Mesothelial cell of epicardium (in vitro differentiated cells): ENCODE data around the gene LYPD3. TPM values are rescaled to one million over a fixed set of nuclear protein-coding genes. Genes with fewer than 3 reads are reported as not detected.
"Not testable (repeated sequence)": the region's sequence is repeated elsewhere in the genome, so short reads cannot be mapped to it uniquely, and the experiment has no call there.

ENCODE experiments used
- DNase-seq, 2 experiments: peaks; one replicate each; pipeline ENCODE4 v3.0.0; 2021; ENCODE audit warnings: low spot score in 2 of 2; ENCODE audit not compliant: unreplicated experiment in 2 of 2
- H3K27ac Mint-ChIP-seq: 2 replicates; pipeline ENCODE4 v1.8.0; 2021; ENCODE audit warnings: mixed read lengths
- H3K27me3 Mint-ChIP-seq: 2 replicates; pipeline ENCODE4 v1.8.0; 2021; ENCODE audit warnings: low read depth, mixed read lengths
- H3K36me3 Mint-ChIP-seq: 2 replicates; pipeline ENCODE4 v1.8.0; 2021; ENCODE audit warnings: mixed read lengths
- H3K4me1 Mint-ChIP-seq: 2 replicates; pipeline ENCODE4 v1.8.0; 2021; ENCODE audit warnings: mixed read lengths
- H3K4me3 Mint-ChIP-seq: 2 replicates; pipeline ENCODE4 v1.8.0; 2021; ENCODE audit warnings: mild to moderate bottlenecking, moderate library complexity, mixed read lengths
- H3K9me3 Mint-ChIP-seq: 2 replicates; pipeline ENCODE4 v1.8.0; 2021; ENCODE audit warnings: mixed read lengths
- total RNA-seq: library from RNA; stranded (reverse); gene quantifications from 3 replicates; pipeline ENCODE4 v1.2.1, GENCODE V29; 2021
- TF ChIP-seq, protein P1 (sequence below): fragments of 200-600 bp; sonication (generic); IDR thresholded peaks from one replicate; pipeline ENCODE4 v1.5.0; 2021; ENCODE audit warnings: antibody characterized with exemption; ENCODE audit not compliant: unreplicated experiment

The LYPD3 gene
- total RNA-seq, 1 donor from 2014 or later = 3.4 TPM

DNA sequence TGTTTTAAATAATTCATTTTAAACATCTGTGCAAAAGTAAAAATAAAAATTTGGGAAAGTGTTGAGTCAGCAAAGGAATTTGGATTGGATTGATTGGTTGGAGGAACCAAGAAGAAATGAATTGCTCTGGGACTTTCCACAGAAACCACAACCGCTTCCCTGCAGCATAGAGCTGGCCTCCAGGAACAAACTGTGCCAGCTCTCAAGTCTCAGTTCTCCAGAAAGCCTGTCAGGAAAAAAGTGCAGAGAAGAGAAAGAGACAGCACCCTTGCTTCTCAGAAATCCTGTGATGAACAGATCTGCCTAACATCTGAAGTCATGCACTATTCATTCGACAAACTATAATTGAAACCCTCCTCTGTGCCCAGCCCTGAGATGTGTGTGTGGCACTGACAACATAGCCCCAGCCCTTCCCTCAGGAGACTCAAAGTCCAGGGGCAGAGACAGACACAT lies 14.8 kb downstream of the LYPD3 start:
- Mint-ChIP-seq H3K27me3 (peaks cover 5% of the 10 kb centered on the region), H3K27ac (no peak overlapping the region), H3K9me3 (peaks cover 7% of the 10 kb centered on the region), H3K4me1 (peaks cover 5% of the 10 kb centered on the region), H3K4me3 (no peak overlapping the region), H3K36me3 (no peaks in the 10 kb centered on the region)
- no peak for DNase-seq
- TF ChIP-seq, protein P1, sequence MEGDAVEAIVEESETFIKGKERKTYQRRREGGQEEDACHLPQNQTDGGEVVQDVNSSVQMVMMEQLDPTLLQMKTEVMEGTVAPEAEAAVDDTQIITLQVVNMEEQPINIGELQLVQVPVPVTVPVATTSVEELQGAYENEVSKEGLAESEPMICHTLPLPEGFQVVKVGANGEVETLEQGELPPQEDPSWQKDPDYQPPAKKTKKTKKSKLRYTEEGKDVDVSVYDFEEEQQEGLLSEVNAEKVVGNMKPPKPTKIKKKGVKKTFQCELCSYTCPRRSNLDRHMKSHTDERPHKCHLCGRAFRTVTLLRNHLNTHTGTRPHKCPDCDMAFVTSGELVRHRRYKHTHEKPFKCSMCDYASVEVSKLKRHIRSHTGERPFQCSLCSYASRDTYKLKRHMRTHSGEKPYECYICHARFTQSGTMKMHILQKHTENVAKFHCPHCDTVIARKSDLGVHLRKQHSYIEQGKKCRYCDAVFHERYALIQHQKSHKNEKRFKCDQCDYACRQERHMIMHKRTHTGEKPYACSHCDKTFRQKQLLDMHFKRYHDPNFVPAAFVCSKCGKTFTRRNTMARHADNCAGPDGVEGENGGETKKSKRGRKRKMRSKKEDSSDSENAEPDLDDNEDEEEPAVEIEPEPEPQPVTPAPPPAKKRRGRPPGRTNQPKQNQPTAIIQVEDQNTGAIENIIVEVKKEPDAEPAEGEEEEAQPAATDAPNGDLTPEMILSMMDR = no peak

DNA sequence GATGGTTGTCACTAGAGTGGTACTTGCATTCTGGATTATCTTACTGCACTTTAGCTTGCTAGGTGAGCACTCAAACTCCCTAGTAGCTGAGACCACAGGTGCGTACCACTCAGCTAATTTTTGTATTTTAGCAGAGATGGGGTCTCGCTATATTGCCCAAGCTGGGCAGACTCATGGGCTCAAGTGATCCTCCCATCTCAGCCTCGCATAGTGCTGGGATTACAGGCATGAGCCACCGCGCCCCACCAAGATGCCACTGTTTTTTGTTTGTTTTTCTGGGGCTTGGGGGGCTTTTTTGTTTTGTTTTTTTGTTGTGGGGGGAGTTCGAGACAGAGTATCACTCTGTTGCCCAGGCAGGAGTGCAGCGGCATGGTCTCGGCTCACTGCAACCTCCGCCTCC lies 17.8 kb downstream of the LYPD3 start:
- Mint-ChIP-seq H3K36me3 (no peaks in the 10 kb centered on the region), H3K27me3 (peaks cover 16% of the 10 kb centered on the region), H3K9me3 (peaks cover 6% of the 10 kb centered on the region), H3K4me1 (no peaks in the 10 kb centered on the region), H3K4me3 (no peak overlapping the region), H3K27ac (no peak overlapping the region)
- TF ChIP-seq, protein P1 = no peak
- DNase-seq = no peak

DNA sequence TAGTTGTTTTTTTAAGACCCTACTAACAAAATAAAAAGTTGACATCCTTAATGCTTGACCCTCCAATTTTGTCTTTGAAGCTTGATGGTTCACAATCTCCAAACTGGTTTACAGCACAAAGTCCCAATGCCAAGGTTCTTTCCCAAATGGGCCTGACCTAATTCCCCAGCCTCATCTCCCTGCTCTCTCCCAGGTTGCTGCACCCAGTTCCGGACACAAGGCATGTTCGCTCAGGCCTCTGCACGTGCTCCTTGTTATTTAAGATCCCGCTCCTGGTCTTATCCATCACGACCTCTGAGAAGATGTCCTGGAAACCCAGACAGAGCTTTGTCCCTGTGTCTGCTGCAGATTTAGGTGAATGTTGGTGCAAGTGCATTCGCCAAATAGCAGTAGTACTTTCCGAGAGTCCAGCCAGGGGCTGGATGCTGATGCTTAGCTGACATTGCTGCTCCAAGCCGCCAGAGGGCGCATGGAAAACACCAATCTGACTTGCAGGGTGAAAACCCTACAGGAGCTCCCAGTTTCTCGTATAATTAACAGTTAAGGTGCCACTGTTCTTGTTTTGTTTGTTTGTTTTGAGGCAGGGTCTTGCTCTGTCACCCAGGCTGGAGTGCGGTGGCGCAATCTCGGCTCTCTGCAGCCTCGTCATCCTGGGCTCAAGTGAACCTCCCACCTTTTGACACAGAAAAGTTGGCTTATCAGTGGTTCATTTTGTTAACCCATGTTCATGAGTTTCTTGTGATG lies 18.5 kb downstream of the LYPD3 start:
- Mint-ChIP-seq H3K4me1 (no peaks in the 10 kb centered on the region), H3K36me3 (no peaks in the 10 kb centered on the region), H3K27ac (no peak overlapping the region), H3K4me3 (no peak overlapping the region), H3K9me3 (no peaks in the 10 kb centered on the region), H3K27me3 (peaks cover 21% of the 10 kb centered on the region)
- DNase-seq = peak; percentile 60 to 82
- TF ChIP-seq, protein P1 = peak; percentile 97

DNA sequence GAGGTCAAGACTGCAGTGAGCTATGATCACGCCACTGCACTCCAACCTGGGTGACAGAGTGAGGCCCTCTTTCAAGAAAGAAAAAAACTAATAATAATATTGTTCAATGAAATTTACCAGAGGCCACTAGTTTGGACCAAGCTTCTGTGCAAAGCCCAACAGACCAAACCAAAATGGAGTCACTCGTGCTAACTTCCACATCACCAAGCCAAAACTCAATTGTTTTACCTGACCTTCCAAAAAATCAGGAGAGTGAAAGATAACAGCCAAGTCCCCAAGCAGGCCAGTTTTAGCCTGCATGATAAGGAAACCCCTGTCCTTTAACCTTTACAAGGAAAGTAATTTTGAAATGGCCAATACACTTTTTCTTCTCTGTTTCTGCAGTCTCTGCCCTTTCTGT lies 20.0 kb downstream of the LYPD3 start:
- Mint-ChIP-seq H3K9me3 (no peaks in the 10 kb centered on the region), H3K27ac (no peak overlapping the region), H3K27me3 (peaks cover 30% of the 10 kb centered on the region), H3K4me1 (no peaks in the 10 kb centered on the region), H3K4me3 (no peak overlapping the region), H3K36me3 (no peaks in the 10 kb centered on the region)
- DNase-seq = no peak
- TF ChIP-seq, protein P1 = no peak

DNA sequence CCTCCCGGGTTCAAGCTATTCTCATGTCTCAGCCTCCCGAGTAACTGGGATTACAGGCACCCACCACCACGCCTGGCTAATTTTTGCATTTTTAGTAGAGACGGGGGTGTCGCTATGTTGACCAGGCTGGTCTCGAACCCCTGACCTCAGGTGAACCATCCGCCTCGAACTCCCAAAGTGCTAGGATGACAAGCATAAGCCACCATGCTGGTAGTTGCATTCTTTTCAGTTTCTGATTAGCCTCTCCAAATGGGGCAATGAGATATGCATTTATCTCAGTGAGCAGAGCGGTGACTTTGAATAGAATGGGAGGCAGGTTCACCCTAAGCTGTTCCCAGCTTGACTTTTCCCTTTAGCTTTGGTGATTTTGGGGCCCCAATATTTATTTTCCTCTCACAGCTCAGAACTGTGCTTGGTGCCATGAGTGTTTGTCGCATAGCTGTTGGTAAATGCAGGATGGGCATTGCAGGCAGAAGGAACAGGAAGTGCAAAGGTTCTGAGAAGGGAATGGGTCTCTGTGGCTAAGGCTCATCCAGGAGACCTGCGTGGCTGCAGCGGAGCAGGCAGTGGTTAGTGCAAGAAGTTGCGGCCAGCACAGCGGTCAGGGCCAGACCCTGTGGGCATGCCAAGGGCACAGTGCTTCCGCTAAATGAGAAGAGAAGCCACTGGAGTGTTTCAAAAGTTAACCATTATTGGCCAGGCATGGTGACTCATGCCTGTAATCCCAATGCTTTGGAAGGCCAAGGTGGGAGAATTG lies 20.7 kb downstream of the LYPD3 start:
- H3K36me3 Mint-ChIP-seq = no peaks in the 10 kb centered on the region
- H3K4me1 Mint-ChIP-seq = no peaks in the 10 kb centered on the region
- H3K27me3 Mint-ChIP-seq = peaks cover 30% of the 10 kb centered on the region
- TF ChIP-seq, protein P1 = no peak
- H3K9me3 Mint-ChIP-seq = no peaks in the 10 kb centered on the region
- H3K27ac Mint-ChIP-seq = no peak overlapping the region
- DNase-seq = no peak
- H3K4me3 Mint-ChIP-seq = no peak overlapping the region

DNA sequence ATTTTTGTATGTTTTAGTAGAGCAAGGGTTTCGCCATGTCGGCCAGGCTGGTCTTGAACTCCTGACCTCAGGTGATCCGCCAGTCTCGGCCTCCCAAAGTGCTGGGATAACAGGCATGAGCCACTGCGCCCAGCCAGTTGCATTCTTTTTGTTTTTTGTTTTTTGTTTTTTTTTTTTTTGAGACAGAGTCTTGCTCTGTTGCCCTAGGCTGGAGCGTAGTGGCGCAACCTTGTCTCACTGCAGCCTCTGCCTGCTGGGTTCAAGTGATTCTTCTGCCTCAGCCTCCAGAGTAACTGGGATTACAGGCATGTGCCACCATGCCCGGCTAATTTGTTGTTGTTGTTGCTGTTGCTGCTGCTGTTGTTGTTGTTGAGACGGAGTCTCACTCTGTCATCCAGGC lies 21.3 kb downstream of the LYPD3 start:
- peaks cover 30% of the 10 kb centered on the region for H3K27me3 Mint-ChIP-seq
- not testable (repeated sequence) for DNase-seq, H3K36me3 Mint-ChIP-seq, H3K9me3 Mint-ChIP-seq, H3K4me1 Mint-ChIP-seq, H3K27ac Mint-ChIP-seq, H3K4me3 Mint-ChIP-seq
